ENCODE measurements around the gene FLNB.
"Not testable (repeated sequence)": the region's sequence is repeated elsewhere in the genome, so short reads cannot be mapped to it uniquely, and the experiment has no call there.

FLNB gene

DNA sequence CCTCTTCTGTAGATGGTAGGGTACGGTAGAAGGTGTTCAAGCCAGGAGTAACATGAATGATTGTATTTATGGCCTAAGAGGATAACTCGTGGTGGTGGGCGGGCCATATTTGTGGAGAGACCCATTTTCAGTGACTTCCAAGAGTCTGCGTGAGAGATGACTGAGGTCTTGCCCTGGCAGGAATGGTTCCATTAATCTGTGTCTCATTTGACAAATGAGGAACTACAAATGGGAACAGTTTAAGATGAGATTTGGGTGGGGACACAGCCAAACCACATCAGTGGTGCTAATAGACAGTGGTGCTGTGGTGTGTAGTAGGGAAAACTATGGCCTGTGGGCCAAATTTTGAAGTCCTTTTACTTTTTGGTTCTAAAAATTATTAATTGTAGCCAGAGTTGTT, 47.1 kb downstream of the FLNB start:
- Mint-ChIP-seq H3K27me3 (no peaks in the 10 kb centered on the region), H3K9me3 (peaks cover 2 to 7% of the 10 kb centered on the region in 2 donors), H3K36me3 (peaks cover 7 to 11% of the 10 kb centered on the region in 2 donors), H3K27ac (no peak overlapping the region), H3K4me1 (peaks cover 6 to 22% of the 10 kb centered on the region in 2 donors), H3K4me3 (no peak overlapping the region)
- DNase-seq: no peak
- no peak for ATAC-seq (replicated peaks)

- not testable (repeated sequence) for DNase-seq; H3K27ac Mint-ChIP-seq; H3K4me3 Mint-ChIP-seq; H3K9me3 Mint-ChIP-seq; H3K27me3 Mint-ChIP-seq; ATAC-seq (replicated peaks)
- Mint-ChIP-seq H3K4me1 (peaks cover 6 to 22% of the 10 kb centered on the region in 2 donors), H3K36me3 (peaks cover 7 to 11% of the 10 kb centered on the region in 2 donors)
These were observed 47.7 kb downstream of the FLNB start for GRCh38 chr3:58055891-58056290.

GRCh38 chr3:58058361-58059263, 50.4 kb downstream of the FLNB start:
- Mint-ChIP-seq H3K4me1 (peaks cover 4 to 8% of the 10 kb centered on the region in 2 donors), H3K27me3 (no peaks in the 10 kb centered on the region), H3K27ac (no peak overlapping the region), H3K36me3 (peaks cover 7 to 11% of the 10 kb centered on the region in 2 donors), H3K4me3 (no peak overlapping the region), H3K9me3 (peaks cover 2 to 7% of the 10 kb centered on the region in 2 donors)
- ATAC-seq (replicated peaks): no peak
- no peak for DNase-seq

- Mint-ChIP-seq H3K27ac (no peak overlapping the region), H3K36me3 (peaks cover 7 to 11% of the 10 kb centered on the region in 2 donors), H3K4me1 (peaks cover 0 to 8% of the 10 kb centered on the region in 2 donors), H3K27me3 (no peaks in the 10 kb centered on the region), H3K4me3 (no peak overlapping the region), H3K9me3 (peaks cover 2 to 4% of the 10 kb centered on the region in 2 donors)
- no peak for ATAC-seq (replicated peaks)
- no peak for DNase-seq
These were observed 51.4 kb downstream of the FLNB start for GRCh38 chr3:58059349-58060321.

DNA sequence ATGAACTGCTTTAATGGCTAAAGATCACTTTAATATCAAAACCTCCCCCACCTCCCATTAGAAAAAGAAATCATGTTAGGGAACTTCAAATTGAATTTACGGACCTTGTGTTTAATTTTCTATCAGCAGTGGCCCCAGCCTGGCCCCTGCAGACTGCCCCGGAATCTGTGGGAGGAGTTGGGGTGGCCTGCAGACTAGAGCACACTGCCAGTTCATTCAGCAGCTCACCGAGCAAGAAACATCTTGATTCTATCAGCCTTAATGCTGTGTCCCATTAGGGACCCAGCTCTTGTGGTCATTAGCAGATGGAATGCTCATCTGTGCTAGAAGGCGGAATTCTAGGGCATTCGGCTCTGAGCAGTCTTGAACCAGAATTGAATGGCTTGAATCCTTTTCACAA, 54.2 kb downstream of the FLNB start:
- no peak overlapping the region for H3K4me3 Mint-ChIP-seq
- ATAC-seq (replicated peaks) (no peak), DNase-seq (no peak)
- peaks cover 2 to 3% of the 10 kb centered on the region in 2 donors for H3K36me3 Mint-ChIP-seq
- peaks cover 0 to 5% of the 10 kb centered on the region in 2 donors for H3K4me1 Mint-ChIP-seq
- no peaks in the 10 kb centered on the region for H3K9me3 Mint-ChIP-seq
- no peak overlapping the region for H3K27ac Mint-ChIP-seq
- H3K27me3 Mint-ChIP-seq: no peaks in the 10 kb centered on the region

DNA sequence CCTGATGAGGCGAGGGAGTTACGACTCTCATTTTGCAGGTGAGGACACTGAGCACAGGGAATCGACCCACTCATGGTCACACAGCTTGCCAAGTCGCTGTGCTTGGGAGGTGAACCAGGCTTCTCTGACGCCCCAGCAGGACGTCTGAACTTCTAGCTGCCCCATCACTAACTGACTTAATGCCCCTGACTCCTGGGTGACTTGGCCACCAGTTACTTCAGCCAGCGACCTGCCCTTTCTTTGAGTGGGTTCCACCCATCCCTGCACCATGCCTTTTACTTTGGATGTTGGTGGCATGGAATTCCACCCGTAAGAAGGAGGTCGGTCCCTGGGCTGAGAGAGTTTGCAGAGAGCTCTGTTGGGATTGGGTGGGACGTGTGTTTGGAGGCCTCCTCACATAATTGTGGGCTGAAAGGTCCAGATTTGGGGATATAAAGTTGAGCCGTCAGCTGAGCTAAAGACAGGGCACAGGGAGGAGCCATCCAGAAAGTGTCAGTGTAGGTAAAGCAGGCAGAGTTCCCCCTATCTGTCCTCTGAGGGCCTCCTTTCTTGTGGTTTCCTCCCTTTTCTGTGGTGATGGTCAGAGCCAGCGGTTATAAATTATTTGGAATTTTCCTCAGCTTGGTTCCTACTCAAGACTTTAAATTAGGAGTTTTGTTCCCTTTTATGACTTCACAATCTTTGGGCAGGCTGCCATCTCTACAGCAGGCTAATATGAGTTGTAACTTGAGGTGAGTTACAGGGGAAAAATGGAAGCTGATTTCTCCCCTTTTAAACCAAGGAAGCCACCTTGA, 55.0 kb downstream of the FLNB start:
- Mint-ChIP-seq H3K27me3 (no peaks in the 10 kb centered on the region), H3K4me3 (no peak overlapping the region), H3K36me3 (peaks cover under 1 to 2% of the 10 kb centered on the region in 2 donors), H3K9me3 (no peaks in the 10 kb centered on the region), H3K4me1 (peaks cover 0 to 5% of the 10 kb centered on the region in 2 donors), H3K27ac (no peak overlapping the region)
- ATAC-seq (replicated peaks) (no peak), DNase-seq (no peak)

GRCh38 chr3:58064923-58065638, 56.9 kb downstream of the FLNB start:
- no peaks in the 10 kb centered on the region for H3K27me3 Mint-ChIP-seq
- peaks cover 0 to 4% of the 10 kb centered on the region in 2 donors for H3K4me1 Mint-ChIP-seq
- no peak for ATAC-seq (replicated peaks)
- H3K9me3 Mint-ChIP-seq: no peaks in the 10 kb centered on the region
- no peak for DNase-seq
- no peaks in the 10 kb centered on the region for H3K36me3 Mint-ChIP-seq
- no peak overlapping the region for H3K4me3 Mint-ChIP-seq
- peak overlapping the region; percentile 67 for H3K27ac Mint-ChIP-seq

DNA sequence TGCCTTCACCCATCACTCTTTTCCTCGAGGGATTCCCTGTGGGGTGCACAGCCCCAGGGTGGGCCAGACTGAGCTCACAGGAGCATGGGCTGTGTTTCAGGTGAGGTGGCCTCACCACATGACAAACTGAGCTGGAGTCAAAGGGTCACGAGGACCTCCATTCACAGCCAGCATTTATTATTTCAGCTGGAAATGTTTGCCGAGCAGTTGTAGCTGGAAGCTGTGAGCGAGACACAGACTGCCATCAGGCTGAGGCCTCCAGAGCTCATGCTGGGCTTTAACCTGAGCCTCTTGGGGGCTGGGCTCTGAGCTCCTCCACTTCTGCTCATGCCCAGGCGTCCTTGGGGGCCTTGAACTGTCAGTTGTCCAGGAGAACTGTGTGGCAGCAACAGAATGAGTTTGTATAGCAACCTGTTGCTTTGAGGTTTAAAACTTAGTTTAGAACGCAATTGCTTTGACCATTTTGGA, 57.5 kb downstream of the FLNB start:
- H3K4me3 Mint-ChIP-seq: no peak overlapping the region
- no peak for ATAC-seq (replicated peaks)
- no peak for DNase-seq
- no peak overlapping the region for H3K27ac Mint-ChIP-seq
- no peaks in the 10 kb centered on the region for H3K9me3 Mint-ChIP-seq
- no peaks in the 10 kb centered on the region for H3K36me3 Mint-ChIP-seq
- peaks cover 0 to 4% of the 10 kb centered on the region in 2 donors for H3K4me1 Mint-ChIP-seq
- no peaks in the 10 kb centered on the region for H3K27me3 Mint-ChIP-seq

DNA sequence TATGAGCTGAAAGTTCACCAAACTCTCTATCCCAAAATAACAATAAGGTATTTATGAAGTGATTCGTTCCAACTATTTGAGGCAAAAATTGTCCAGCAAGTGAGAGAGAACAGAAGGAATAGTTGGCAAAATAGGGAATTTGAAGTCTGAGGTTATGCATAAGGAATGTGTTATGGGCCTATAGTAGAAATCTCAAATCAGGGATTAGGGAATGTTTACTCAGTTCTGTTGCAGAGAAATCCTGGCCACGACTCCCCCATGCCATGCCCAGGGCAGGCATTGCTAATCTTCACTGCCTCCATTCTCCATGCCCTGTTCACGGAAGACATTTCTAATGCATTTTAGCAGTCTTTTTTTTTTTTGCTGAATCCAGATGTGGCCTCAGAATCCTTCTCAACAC, 58.6 kb downstream of the FLNB start:
- H3K27ac Mint-ChIP-seq: no peak overlapping the region
- no peak for DNase-seq
- no peaks in the 10 kb centered on the region for H3K9me3 Mint-ChIP-seq
- no peak overlapping the region for H3K4me3 Mint-ChIP-seq
- no peak for ATAC-seq (replicated peaks)
- H3K4me1 Mint-ChIP-seq: peaks cover 0 to 4% of the 10 kb centered on the region in 2 donors
- H3K36me3 Mint-ChIP-seq: no peaks in the 10 kb centered on the region
- H3K27me3 Mint-ChIP-seq: no peaks in the 10 kb centered on the region

- peaks cover under 1 to 2% of the 10 kb centered on the region in 2 donors for H3K4me1 Mint-ChIP-seq
- no peak overlapping the region for H3K4me3 Mint-ChIP-seq
- H3K9me3 Mint-ChIP-seq: no peaks in the 10 kb centered on the region
- H3K27me3 Mint-ChIP-seq: no peaks in the 10 kb centered on the region
- no peak for ATAC-seq (replicated peaks)
- no peak for DNase-seq
- H3K36me3 Mint-ChIP-seq: no peaks in the 10 kb centered on the region
- H3K27ac Mint-ChIP-seq: peak overlapping the region; percentile 21
These were observed 60.0 kb downstream of the FLNB start for GRCh38 chr3:58068122-58068809.

GRCh38 chr3:58071480-58071971, 63.3 kb downstream of the FLNB start:
- ATAC-seq (replicated peaks) (no peak), DNase-seq (no peak)
- no peaks in the 10 kb centered on the region for H3K27me3 Mint-ChIP-seq
- H3K4me3 Mint-ChIP-seq: no peak overlapping the region
- H3K27ac Mint-ChIP-seq: peak overlapping the region; percentile 6
- peaks cover 17 to 26% of the 10 kb centered on the region in 2 donors for H3K4me1 Mint-ChIP-seq
- no peaks in the 10 kb centered on the region for H3K36me3 Mint-ChIP-seq
- H3K9me3 Mint-ChIP-seq: no peaks in the 10 kb centered on the region

DNA sequence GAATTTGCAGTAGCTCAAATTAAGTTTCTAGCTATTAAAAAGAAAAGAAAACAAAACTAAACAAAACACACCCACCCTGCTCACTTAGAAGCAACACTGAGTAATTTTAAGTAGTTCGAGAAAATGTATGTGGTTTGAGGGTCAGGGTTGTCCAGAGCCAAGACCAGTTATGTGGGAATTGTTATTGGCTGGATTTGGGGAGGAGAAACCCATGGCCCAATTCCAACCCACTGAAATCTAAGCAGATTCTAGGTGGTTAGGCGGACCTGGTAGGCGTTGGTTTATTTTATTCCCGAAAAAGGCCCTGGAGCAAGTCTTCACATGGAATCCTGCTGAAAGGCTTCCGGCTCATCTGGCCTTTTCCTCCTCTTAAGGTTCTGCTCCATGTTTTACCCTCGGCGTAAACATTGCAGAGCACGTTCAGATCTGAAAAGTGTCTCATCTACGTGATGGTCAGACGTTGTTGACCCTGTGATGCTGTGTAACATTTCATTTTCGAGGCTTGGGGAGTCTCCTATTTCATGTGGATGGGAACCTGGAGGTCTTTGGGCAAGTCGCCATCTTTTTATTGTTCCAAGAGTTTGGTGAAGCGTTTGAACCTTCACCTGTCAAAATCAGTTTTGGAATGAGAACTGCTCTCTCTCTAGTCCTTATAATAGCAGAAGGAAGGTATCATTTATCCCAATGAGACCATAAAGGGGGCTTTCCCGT, 64.0 kb downstream of the FLNB start:
- Mint-ChIP-seq H3K4me1 (peaks cover 17 to 26% of the 10 kb centered on the region in 2 donors), H3K9me3 (no peaks in the 10 kb centered on the region), H3K27ac (no peak overlapping the region), H3K36me3 (no peaks in the 10 kb centered on the region), H3K4me3 (no peak overlapping the region), H3K27me3 (no peaks in the 10 kb centered on the region)
- DNase-seq (no peak), ATAC-seq (replicated peaks) (no peak)
